K562 (cell line): ENCODE measurements around the gene PCDHGA4. TPM values are rescaled to one million over a fixed set of nuclear protein-coding genes. Genes with fewer than 3 reads are reported as not detected.

ENCODE experiments used
- ARID3A ChIP-seq: IDR thresholded peaks from 2 replicates; pipeline ENCODE4 v1.6.1; 2012; ENCODE audit warnings: low read depth, low read length, improper control_type of control experiment, borderline replicate concordance
- ATF1 ChIP-seq, 2 experiments: fragments of 450-650 bp in 1 of 2; IDR thresholded peaks; 2 replicates each; pipeline ENCODE4 v1.6.1; 2016; ENCODE audit warnings: missing compliant biosample characterization in 1 of 2, missing genetic modification characterization in 1 of 2
- ATF7 ChIP-seq: fragments of 450-650 bp; IDR thresholded peaks from 2 replicates; pipeline ENCODE4 v1.7.1; 2014; ENCODE audit warnings: mild to moderate bottlenecking, moderate library complexity
- CHD1 ChIP-seq: fragments of 200-600 bp; sonication (generic); IDR thresholded peaks from one replicate; pipeline ENCODE4 v1.6.1; 2012; ENCODE audit warnings: mild to moderate bottlenecking, moderate library complexity, low read length, inconsistent platforms
- GTF2E2 ChIP-seq: fragments of 200-800 bp; sonication (Bioruptor generic); IDR thresholded peaks from 2 replicates; pipeline ENCODE4 v1.6.1; 2016; ENCODE audit warnings: missing genetic modification characterization, missing compliant biosample characterization
- KLF1 ChIP-seq: fragments of 450-650 bp; IDR thresholded peaks from 2 replicates; pipeline ENCODE4 v1.6.1; 2016; ENCODE audit warnings: missing genetic modification characterization, missing compliant biosample characterization
- NRF1 ChIP-seq, 2 experiments: fragments of 450-650 bp; IDR thresholded peaks in 1 of 2; conservative IDR thresholded peaks in 1 of 2; 2 replicates each; pipeline ENCODE4 v1.6.1; 2014; ENCODE audit warnings: mild to moderate bottlenecking in 2 of 2
- OTX1 ChIP-seq: fragments of 450-650 bp; formaldehyde crosslinking; IDR thresholded peaks from 2 replicates; pipeline ENCODE4 v1.4.0; 2022; ENCODE audit warnings: mild to moderate bottlenecking
- POLR2G ChIP-seq: fragments of 200-400 bp; formaldehyde crosslinking; IDR thresholded peaks from 2 replicates; pipeline ENCODE4 v1.6.1; 2017; ENCODE audit warnings: low read depth, mild to moderate bottlenecking, antibody characterized with exemption, low read length, moderate library complexity
- SMAD4 ChIP-seq: fragments of 250-450 bp; sonication (Bioruptor Pico); conservative IDR thresholded peaks from 2 replicates; pipeline ENCODE4 v1.8.0; 2021; ENCODE audit warnings: inconsistent platforms, mild to moderate bottlenecking, moderate library complexity
- XRCC4 ChIP-seq: IDR thresholded peaks from one replicate; pipeline ENCODE4 v1.6.1; 2011; ENCODE audit not compliant: insufficient read depth, insufficient read length; ENCODE audit errors: extremely low read depth
- ZNF780A ChIP-seq: fragments of 250-450 bp; sonication (Bioruptor Pico); IDR thresholded peaks from 2 replicates; pipeline ENCODE4 v1.5.0; 2021; ENCODE audit warnings: mild to moderate bottlenecking
- polyA plus RNA-seq, 8 experiments: library from polyadenylated mRNA; depleted of rRNA in 4 of 8; stranded (reverse) in 5 of 8; unstranded in 3 of 8; fragments of >200 nt; fragmentation: Nextera tagmentation in 2 of 8; fragmentation: Illumina TruSeq in 1 of 8; extraction: Ambion mirVana in 2 of 8; extraction: Trizol in 1 of 8; gene quantifications; 2 replicates each; pipeline versions ENCODE4 v1.2.1 to v1.2.3, GENCODE V29; 2011 to 2014; ENCODE audit warnings: inconsistent platforms in 1 of 8, missing spikeins in 1 of 8
- total RNA-seq, 7 experiments: library from RNA; depleted of rRNA in 6 of 7; stranded (reverse); fragments of >200 nt in 6 of 7; fragmentation: Illumina TruSeq in 2 of 7; extraction: Trizol in 2 of 7; gene quantifications; 2 replicates each; pipeline versions ENCODE4 v1.2.1 to v1.2.3, GENCODE V29; 2011 to 2021; ENCODE audit warnings: low replicate concordance in 1 of 7
- TF ChIP-seq, protein P1 (sequence below): sonication (generic); formaldehyde crosslinking; IDR thresholded peaks from 2 replicates; pipeline ENCODE4 v1.8.0; 2023; ENCODE audit warnings: mild to moderate bottlenecking, missing genetic modification reagents
- TF ChIP-seq, protein P2 (sequence below): fragments of 450-650 bp; IDR thresholded peaks from 2 replicates; pipeline ENCODE4 v1.6.1; 2014; ENCODE audit warnings: low read depth, mild to moderate bottlenecking, moderate library complexity, borderline replicate concordance
- TF ChIP-seq, protein P3 (sequence below), 2 experiments: fragments of 150-350 bp in 1 of 2; IDR thresholded peaks; 2 replicates each; pipeline ENCODE4 v1.6.1; 2012 to 2016; ENCODE audit warnings: low read depth in 2 of 2, low read length in 2 of 2, mild to moderate bottlenecking in 1 of 2, moderate library complexity in 1 of 2

PCDHGA4 gene
- total and polyA plus RNA-seq, 9 of the 15 experiments (the other 6 are each of a cell fraction or from before 2014, with no cell fraction given): 0.12 to 0.40 (median 0.36) TPM; not detected in 2

GRCh38 chr5:141320225-141321169 is 34.3 kb upstream of the PCDHGA4 start, which contains the start of gene TAF7 (continued):
- peak; percentile 33; the same call in 1 of the 2 replicates for TF ChIP-seq ARID3A
- TF ChIP-seq ZNF780A (CRISPR knock-in tag): no peak
- peak; percentile 94 for TF ChIP-seq GTF2E2 (tag)
- TF ChIP-seq KLF1 (tag): peak; percentile 93
- TF ChIP-seq, protein P1, sequence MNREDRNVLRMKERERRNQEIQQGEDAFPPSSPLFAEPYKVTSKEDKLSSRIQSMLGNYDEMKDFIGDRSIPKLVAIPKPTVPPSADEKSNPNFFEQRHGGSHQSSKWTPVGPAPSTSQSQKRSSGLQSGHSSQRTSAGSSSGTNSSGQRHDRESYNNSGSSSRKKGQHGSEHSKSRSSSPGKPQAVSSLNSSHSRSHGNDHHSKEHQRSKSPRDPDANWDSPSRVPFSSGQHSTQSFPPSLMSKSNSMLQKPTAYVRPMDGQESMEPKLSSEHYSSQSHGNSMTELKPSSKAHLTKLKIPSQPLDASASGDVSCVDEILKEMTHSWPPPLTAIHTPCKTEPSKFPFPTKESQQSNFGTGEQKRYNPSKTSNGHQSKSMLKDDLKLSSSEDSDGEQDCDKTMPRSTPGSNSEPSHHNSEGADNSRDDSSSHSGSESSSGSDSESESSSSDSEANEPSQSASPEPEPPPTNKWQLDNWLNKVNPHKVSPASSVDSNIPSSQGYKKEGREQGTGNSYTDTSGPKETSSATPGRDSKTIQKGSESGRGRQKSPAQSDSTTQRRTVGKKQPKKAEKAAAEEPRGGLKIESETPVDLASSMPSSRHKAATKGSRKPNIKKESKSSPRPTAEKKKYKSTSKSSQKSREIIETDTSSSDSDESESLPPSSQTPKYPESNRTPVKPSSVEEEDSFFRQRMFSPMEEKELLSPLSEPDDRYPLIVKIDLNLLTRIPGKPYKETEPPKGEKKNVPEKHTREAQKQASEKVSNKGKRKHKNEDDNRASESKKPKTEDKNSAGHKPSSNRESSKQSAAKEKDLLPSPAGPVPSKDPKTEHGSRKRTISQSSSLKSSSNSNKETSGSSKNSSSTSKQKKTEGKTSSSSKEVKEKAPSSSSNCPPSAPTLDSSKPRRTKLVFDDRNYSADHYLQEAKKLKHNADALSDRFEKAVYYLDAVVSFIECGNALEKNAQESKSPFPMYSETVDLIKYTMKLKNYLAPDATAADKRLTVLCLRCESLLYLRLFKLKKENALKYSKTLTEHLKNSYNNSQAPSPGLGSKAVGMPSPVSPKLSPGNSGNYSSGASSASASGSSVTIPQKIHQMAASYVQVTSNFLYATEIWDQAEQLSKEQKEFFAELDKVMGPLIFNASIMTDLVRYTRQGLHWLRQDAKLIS (CRISPR knock-in tag): peak; percentile 67
- TF ChIP-seq CHD1: no peak
- TF ChIP-seq, protein P2, sequence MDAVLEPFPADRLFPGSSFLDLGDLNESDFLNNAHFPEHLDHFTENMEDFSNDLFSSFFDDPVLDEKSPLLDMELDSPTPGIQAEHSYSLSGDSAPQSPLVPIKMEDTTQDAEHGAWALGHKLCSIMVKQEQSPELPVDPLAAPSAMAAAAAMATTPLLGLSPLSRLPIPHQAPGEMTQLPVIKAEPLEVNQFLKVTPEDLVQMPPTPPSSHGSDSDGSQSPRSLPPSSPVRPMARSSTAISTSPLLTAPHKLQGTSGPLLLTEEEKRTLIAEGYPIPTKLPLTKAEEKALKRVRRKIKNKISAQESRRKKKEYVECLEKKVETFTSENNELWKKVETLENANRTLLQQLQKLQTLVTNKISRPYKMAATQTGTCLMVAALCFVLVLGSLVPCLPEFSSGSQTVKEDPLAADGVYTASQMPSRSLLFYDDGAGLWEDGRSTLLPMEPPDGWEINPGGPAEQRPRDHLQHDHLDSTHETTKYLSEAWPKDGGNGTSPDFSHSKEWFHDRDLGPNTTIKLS: peak; percentile 82
- peak; percentile 94 to 95 for TF ChIP-seq NRF1 (conservative IDR thresholded peaks at IDR 0.05 in 1 of 2, IDR thresholded peaks at IDR 0.05 in 1 of 2)
- TF ChIP-seq, protein P3, sequence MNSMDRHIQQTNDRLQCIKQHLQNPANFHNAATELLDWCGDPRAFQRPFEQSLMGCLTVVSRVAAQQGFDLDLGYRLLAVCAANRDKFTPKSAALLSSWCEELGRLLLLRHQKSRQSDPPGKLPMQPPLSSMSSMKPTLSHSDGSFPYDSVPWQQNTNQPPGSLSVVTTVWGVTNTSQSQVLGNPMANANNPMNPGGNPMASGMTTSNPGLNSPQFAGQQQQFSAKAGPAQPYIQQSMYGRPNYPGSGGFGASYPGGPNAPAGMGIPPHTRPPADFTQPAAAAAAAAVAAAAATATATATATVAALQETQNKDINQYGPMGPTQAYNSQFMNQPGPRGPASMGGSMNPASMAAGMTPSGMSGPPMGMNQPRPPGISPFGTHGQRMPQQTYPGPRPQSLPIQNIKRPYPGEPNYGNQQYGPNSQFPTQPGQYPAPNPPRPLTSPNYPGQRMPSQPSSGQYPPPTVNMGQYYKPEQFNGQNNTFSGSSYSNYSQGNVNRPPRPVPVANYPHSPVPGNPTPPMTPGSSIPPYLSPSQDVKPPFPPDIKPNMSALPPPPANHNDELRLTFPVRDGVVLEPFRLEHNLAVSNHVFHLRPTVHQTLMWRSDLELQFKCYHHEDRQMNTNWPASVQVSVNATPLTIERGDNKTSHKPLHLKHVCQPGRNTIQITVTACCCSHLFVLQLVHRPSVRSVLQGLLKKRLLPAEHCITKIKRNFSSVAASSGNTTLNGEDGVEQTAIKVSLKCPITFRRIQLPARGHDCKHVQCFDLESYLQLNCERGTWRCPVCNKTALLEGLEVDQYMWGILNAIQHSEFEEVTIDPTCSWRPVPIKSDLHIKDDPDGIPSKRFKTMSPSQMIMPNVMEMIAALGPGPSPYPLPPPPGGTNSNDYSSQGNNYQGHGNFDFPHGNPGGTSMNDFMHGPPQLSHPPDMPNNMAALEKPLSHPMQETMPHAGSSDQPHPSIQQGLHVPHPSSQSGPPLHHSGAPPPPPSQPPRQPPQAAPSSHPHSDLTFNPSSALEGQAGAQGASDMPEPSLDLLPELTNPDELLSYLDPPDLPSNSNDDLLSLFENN (IDR thresholded peaks at IDR 0.05; ENCODE audit: low read depth in 2 of 2, low read length in 2 of 2): no peak
- peak; percentile 72 for TF ChIP-seq ATF7
- peak; percentile 99 for TF ChIP-seq POLR2G
- peak; percentile 9; the same call in 1 of the 2 replicates for TF ChIP-seq OTX1 (CRISPR knock-in tag)
- no peak for TF ChIP-seq XRCC4
- peak; percentile 56; the same call in 1 of the 2 replicates for TF ChIP-seq SMAD4
- peak; percentile 44; the same call in 1 of the 2 replicates for TF ChIP-seq ATF1 (CRISPR knock-in tag; IDR thresholded peaks at IDR 0.05)
- TF ChIP-seq ATF1 (tag; IDR thresholded peaks at IDR 0.05): peak; percentile 94
